NCI-H2081 treated with DMSO at 0.1 percent for 48 hours (cell line): ENCODE measurements around the gene YBEY.

Source experiments
- DNase-seq: peaks from one replicate; lab custom pipeline; 2025; lab: John Stamatoyannopoulos, UW

YBEY gene

GRCh38 chr21:46264690-46265144 lies 21.4 kb upstream of the YBEY start:
- no peak for DNase-seq

- DNase-seq, result no peak
These were observed 20.2 kb upstream of the YBEY start for GRCh38 chr21:46265736-46266525.

DNA sequence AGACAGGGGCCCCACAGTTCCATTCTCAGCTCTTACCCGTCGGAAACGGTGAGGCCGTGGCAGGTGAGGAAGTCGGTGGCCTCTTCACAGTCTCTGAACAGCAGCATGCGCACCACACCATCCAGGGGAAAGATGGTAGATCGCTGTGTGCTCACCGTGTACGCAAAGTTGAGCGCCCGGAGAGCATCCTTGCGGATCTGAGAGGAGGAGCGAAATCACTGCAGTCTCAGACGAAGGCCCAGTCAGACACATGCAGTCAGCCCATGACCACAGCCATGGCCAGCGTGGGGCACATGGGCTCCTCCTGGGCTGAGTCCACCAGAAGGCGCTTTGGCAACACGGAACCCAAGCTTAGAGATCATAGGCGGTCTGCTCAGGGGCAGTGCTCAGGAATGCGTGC lies 19.2 kb upstream of the YBEY start:
- DNase-seq, result no peak

DNA sequence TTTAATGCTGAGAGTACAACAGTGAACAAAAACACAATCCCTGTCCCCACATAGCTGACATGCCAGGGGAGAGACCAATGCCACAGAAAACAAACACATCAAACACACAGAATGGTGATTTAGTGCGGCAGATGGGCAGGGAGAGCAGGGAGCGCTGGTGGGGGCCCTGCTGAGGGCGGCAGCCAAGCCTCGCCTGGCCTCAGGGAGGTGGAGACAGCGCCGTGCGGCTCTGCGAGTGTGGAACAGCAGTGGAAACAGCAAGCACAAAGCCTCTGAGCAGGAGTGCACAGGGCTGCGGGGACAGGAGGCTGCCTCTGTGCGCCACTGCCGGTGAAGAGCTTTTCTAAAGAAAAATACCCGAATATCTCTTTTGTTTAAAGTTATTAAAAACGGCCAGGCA lies 17.8 kb upstream of the YBEY start:
- no peak for DNase-seq

- DNase-seq, result no peak
These were observed 16.7 kb upstream of the YBEY start for GRCh38 chr21:46269466-46269865.

DNA sequence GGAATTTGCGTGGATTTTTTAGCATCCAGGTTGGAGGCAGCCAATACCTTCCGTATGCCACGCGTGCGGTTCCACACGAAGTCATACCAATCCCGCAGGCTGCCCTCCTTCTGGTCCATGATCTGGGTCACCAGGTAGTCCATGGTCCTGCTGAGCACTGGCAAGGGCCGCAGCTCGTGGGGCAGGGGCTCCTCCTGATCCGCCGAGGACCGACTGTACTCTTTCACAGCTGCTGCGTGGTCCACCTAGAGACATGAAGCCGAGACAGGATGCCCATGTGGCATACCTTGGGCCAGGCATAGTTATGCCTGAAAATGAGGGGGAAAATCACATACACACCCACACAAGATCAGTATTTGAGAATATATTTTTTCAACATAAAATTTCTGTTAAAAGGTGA lies 12.8 kb upstream of the YBEY start:
- no peak for DNase-seq

DNA sequence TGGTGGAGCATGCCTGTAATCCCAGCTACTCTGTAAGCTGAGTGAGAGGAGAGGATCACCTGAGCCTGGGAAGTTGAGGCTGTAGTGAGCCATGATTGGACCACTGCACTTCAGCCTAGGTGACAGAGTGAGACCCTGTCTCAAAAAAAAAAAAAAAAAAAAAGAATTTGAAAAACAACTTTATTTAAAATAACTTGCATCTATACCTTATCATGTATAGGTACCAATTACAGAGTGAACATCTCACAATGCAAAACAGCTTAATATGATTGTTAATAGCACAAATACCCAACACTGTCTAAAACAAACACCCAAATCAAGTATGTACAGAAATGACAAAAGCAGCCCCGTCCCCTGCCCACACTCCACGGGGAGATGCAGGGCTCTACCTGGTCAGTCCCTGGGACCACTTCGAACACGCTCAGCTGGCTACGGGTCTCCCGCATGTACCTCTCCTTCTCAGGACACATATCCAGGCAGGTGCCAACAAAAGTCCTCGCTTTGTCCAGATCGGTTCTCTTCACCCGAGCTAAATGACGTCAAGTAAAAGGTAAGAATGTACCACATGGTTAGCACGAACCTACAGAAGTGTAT lies 11.2 kb upstream of the YBEY start:
- no peak for DNase-seq

DNA sequence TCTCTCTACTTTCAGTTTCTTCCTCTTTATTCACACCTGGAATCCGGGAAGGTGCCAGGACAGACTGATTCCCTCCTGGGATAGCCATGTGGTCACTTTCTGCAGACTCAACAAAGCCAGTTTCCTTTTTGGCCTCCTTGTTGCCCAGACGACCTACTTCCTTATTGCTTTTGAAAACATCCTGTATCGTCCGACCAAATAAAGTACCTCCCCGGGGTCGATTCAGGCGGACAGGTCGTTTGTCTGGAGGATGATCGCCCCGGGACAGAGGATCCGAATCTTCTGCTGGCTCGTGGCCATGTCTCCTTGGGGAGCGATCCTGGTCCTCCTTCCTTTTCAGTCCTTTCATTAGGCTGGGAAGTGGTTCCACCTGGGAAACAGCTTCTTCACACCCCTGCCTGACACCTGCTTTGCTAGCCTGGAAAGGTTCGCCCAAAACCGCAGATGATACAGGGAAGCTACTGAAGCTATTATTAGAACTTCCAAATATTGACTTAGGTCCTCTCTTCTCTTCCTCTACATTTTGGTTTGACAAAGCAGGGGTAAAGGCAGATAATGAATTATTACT lies 2.0 kb upstream of the YBEY start:
- DNase-seq, result no peak

DNA sequence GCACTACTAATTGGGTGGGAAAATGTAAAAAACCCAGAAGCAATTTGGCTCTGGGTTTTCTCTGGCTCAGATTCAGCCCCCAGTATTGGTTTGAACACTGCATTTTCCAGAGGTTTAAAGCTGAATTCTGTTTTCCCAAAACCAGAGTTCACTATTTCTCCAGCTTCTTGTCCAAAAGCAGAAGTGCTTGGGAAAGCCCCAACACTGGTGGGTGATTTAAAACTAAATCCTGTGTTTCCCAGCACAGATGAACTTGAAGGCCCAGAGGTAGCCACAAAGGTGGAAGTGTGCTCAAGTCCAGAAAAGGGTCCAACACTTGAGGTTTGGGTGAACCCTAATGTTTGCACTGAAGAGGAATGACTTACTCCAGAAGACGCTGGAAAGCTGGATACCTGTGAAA lies 1.4 kb upstream of the YBEY start:
- DNase-seq, result no peak

- DNase-seq, result no peak
These were observed 908 bp upstream of the YBEY start, which contains the start of gene MCM3AP for GRCh38 chr21:46285206-46285661. Gene MCM3AP (minus strand): TSS chr21:46285611. CDS start chr21:46285286, 325 bp downstream.

DNA sequence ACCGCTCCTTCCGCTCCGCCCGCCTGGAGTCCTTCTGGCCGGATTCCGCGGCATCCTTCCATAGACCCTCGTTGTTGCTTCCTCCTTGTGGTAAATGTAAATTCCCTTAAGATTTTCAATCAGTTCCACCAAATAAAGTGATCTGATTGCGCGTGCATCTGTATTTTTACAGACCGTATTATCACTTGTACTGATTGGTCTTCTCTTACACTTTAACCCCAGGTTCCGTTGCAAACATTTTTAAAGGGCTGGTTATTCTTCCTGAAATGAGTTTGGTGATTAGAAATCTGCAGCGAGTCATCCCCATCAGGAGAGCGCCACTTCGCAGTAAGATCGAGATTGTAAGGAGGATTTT lies 483 bp downstream of the YBEY start:
- DNase-seq, result no peak

DNA sequence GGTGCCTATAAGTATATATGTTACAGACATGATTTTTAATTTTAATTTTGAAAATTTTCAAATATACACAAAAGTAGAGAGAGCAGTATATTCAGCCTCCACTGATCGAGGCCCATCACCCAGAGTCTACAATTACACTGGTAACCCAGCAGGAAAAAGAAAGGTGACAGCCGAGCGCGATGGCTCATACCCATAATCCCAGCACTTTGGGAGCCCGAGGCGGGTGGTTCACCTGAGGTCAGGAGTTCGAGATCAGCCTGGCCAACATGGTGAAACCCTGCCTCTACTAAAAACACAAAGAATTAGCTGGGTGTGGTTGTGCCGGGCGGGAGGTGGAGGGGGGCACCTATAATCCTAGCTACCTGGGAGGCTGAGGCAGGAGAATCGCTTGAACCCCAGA lies 1.4 kb downstream of the YBEY start:
- DNase-seq, result no peak

GRCh38 chr21:46289655-46290179 lies 3.6 kb downstream of the YBEY start:
- DNase-seq, result no peak

DNA sequence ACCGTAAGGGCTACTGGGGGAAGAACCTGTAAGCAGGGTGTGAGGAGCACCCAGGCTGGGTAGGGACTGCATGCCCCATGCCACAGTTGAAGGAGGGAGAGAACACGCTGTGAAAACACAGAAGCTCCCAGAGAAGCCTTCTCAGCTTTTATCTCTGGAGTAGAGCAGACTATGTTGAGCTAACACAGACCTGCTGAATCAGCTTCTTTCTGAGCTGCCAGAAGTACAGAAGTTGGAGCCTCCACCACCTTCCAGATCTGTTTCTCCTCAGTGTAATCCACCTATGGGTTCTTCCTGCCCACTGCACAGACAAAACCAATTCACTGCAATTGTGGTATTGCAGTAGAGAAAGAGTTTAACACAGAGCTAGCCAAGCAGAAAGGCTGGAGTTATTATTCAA lies 5.4 kb downstream of the YBEY start:
- no peak for DNase-seq

DNA sequence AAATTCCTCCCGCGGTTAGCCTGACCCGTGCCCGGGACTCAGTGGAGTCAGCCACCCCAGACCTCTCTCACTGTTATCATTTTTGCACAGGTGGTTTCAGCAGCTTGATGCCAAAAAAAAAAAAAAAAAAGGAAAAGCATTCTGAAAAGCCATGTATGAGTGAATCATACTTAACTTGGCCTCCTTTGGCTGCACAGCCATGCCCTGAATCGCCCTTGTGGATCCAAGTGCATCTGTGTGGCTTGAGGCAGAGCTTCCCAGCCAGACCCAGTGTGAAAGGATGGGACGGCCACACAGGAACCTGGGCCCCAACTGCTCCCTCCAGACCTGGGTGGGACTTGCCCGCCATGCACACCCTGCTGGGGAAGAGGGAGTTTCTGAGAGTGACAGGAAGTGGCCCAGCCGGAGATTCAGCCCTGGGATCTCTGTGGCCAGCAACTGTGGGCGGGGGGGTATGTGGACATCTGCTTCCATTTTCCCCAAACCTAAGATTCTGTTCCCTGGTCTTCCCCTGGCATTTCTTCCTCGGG lies 8.6 kb downstream of the YBEY start:
- no peak for DNase-seq

GRCh38 chr21:46295177-46295770 lies 9.1 kb downstream of the YBEY start:
- no peak for DNase-seq

GRCh38 chr21:46295996-46296752 lies 10.0 kb downstream of the YBEY start:
- no peak for DNase-seq

GRCh38 chr21:46297338-46298271 lies 11.5 kb downstream of the YBEY start:
- DNase-seq, result no peak

GRCh38 chr21:46299167-46299566 lies 13.0 kb downstream of the YBEY start:
- no peak for DNase-seq

GRCh38 chr21:46301759-46302158 lies 15.6 kb downstream of the YBEY start:
- no peak for DNase-seq

- no peak for DNase-seq
These were observed 18.3 kb downstream of the YBEY start for GRCh38 chr21:46304437-46304836.
